ENCODE results near the gene KSR2.

DNA sequence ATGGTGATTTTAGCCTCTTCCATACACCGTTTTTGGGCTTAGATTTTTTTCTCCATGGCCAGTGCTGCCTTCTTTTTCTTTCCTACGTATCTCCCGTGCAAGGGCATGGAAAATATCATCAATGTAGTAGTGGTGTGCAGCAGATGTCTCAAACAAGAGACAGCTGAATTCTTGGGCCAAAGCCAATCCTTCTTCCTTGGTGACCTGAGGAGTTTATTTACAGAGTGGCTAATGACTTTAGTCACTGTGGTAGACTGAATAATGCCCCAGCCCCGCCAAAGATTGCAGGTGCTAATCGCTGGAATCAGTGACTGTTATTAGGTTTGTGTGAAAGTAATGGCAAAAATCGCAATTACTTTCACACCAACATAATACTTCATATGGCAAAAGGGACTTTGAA lies 371.8 kb downstream of the KSR2 start:
- no peak for TF ChIP-seq CTCF (IDR thresholded peaks at IDR 0.05; ENCODE audit: low read length)
- no peak for TF ChIP-seq EZH2 (IDR thresholded peaks at IDR 0.05; ENCODE audit: borderline replicate concordance, low read length)
